PC-9 (cell line): ENCODE measurements around the gene UBL4B.

Experiments used
- EZH2 ChIP-seq: fragments of 200-600 bp; sonication (generic); IDR thresholded peaks from 2 replicates; pipeline ENCODE4 v1.8.0; 2017; ENCODE audit warnings: antibody characterized with exemption, low read depth
- TF ChIP-seq, protein P1 (sequence below): fragments of 200-600 bp; sonication (generic); conservative IDR thresholded peaks from 2 replicates; pipeline ENCODE4 v1.6.1; 2017; ENCODE audit warnings: mixed run types, antibody characterized with exemption, mild to moderate bottlenecking, moderate library complexity

DNA sequence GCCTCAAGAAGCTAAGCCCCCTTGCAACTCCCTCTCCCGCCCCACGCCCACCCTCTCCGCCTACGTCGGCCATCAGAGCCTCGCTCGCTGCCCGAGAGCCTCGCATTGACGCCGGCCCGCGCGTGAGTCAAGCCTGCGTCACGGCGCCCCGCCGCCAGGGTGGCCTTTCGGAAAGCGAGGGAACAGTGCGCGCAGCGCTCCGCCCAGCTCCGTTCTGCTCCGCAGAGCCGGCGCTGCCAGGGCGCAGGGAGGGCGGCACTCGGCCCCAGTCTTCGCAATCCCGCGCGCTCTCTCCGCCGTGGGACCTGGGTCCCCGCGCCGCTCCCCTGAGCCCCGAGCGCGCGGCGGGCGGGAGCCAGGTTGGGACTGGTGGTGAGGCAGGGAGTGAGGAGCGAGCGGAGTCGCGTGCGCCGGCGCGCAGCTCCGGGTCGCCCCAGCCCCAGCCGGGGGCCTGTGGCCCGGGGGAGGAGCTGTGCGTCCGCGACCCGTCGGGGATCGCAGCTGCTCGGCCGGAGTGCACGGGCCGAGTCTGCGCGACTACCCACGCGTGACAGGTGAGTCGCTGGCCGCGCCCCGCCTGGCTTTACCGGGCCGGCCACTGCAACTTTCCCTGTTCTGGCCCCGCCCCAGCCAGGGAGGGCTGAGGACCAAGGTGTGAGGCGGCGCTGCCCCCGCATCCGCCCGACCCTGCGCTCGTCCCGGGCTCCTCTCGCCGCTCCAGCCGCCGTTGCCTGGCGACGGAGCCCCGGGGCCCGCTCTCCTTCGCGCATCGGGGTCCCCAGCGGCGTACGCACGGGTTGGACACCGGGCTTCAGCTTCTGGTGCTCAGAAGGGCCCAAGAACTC lies 38.3 kb downstream of the UBL4B start, which contains the start of gene SLC6A17:
- TF ChIP-seq, protein P1, sequence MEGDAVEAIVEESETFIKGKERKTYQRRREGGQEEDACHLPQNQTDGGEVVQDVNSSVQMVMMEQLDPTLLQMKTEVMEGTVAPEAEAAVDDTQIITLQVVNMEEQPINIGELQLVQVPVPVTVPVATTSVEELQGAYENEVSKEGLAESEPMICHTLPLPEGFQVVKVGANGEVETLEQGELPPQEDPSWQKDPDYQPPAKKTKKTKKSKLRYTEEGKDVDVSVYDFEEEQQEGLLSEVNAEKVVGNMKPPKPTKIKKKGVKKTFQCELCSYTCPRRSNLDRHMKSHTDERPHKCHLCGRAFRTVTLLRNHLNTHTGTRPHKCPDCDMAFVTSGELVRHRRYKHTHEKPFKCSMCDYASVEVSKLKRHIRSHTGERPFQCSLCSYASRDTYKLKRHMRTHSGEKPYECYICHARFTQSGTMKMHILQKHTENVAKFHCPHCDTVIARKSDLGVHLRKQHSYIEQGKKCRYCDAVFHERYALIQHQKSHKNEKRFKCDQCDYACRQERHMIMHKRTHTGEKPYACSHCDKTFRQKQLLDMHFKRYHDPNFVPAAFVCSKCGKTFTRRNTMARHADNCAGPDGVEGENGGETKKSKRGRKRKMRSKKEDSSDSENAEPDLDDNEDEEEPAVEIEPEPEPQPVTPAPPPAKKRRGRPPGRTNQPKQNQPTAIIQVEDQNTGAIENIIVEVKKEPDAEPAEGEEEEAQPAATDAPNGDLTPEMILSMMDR = peak; percentile 31; the same call in 1 of the 2 replicates
- no peak for TF ChIP-seq EZH2
